22Rv1 (cell line): ENCODE measurements around the gene UBASH3A.

Experiments
- H3K27ac ChIP-seq: fragments of 450-650 bp; 2 replicates; pipeline ENCODE4 v1.5.1; 2017
- CTCF ChIP-seq: fragments of 450-650 bp; IDR thresholded peaks from 2 replicates; pipeline ENCODE4 v1.5.1; 2017; ENCODE audit warnings: mild to moderate bottlenecking
- ZFX ChIP-seq: fragments of 450-650 bp; IDR thresholded peaks from 2 replicates; pipeline ENCODE4 v1.6.1; 2017; ENCODE audit warnings: antibody characterized with exemption, borderline replicate concordance

The UBASH3A gene

GRCh38 chr21:42403611-42404231 is at the start of gene UBASH3A:
Gene UBASH3A, plus strand, starts transcription at chr21:42403902. Its CDS starts 44 bp downstream, at chr21:42403946.
- TF ChIP-seq CTCF = no peak
- no peak for TF ChIP-seq ZFX
- no peak within 1 kb of the TSS for H3K27ac ChIP-seq

GRCh38 chr21:42356046-42356445 is 47.7 kb upstream of the UBASH3A start:
- no peak overlapping the region for H3K27ac ChIP-seq
- TF ChIP-seq ZFX = no peak
- no peak for TF ChIP-seq CTCF

- TF ChIP-seq ZFX (no peak), CTCF (no peak)
- H3K27ac ChIP-seq = no peak overlapping the region
These were observed 47.1 kb upstream of the UBASH3A start for GRCh38 chr21:42356650-42357049.

GRCh38 chr21:42357307-42357706 is 46.4 kb upstream of the UBASH3A start:
- no peak overlapping the region for H3K27ac ChIP-seq
- TF ChIP-seq CTCF = no peak
- no peak for TF ChIP-seq ZFX

GRCh38 chr21:42358261-42358660 is 45.4 kb upstream of the UBASH3A start:
- TF ChIP-seq CTCF (no peak), ZFX (no peak)
- no peak overlapping the region for H3K27ac ChIP-seq

GRCh38 chr21:42358937-42359336 is 44.8 kb upstream of the UBASH3A start:
- no peak overlapping the region for H3K27ac ChIP-seq
- no peak for TF ChIP-seq ZFX
- no peak for TF ChIP-seq CTCF

GRCh38 chr21:42360317-42360716 is 43.4 kb upstream of the UBASH3A start:
- TF ChIP-seq CTCF = no peak
- no peak for TF ChIP-seq ZFX

More at GRCh38 chr21:42360317-42360716, 43.4 kb upstream of the UBASH3A start:
- H3K27ac ChIP-seq = no peak overlapping the region
